T-helper 2 cell treated with Interferon-gamma antibody and Interleukin-4, amounts not matched to agents 5 μg/mL and 100 μg/mL, for 36 hours (primary cell): ENCODE measurements around the gene DCST2.

ENCODE experiments used
- DNase-seq: peaks from one replicate; pipeline ENCODE4 v3.0.0; 2021; ENCODE audit warnings: low spot score
- H3K27ac Mint-ChIP-seq: one replicate; pipeline ENCODE4 v1.8.0; 2021; ENCODE audit warnings: mild to moderate bottlenecking, mixed read lengths
- H3K27me3 Mint-ChIP-seq: one replicate; pipeline ENCODE4 v1.8.0; 2021; ENCODE audit warnings: low read depth, mixed read lengths
- H3K36me3 Mint-ChIP-seq: one replicate; pipeline ENCODE4 v1.8.0; 2021; ENCODE audit warnings: low read depth, mixed read lengths
- H3K4me1 Mint-ChIP-seq: one replicate; pipeline ENCODE4 v1.8.0; 2021; ENCODE audit warnings: low read depth, mixed read lengths
- H3K4me3 Mint-ChIP-seq: one replicate; pipeline ENCODE4 v1.8.0; 2022; ENCODE audit warnings: mild to moderate bottlenecking, moderate library complexity, mixed read lengths
- H3K9me3 Mint-ChIP-seq: one replicate; pipeline ENCODE4 v1.8.0; 2021; ENCODE audit warnings: mixed read lengths

The DCST2 gene

DNA sequence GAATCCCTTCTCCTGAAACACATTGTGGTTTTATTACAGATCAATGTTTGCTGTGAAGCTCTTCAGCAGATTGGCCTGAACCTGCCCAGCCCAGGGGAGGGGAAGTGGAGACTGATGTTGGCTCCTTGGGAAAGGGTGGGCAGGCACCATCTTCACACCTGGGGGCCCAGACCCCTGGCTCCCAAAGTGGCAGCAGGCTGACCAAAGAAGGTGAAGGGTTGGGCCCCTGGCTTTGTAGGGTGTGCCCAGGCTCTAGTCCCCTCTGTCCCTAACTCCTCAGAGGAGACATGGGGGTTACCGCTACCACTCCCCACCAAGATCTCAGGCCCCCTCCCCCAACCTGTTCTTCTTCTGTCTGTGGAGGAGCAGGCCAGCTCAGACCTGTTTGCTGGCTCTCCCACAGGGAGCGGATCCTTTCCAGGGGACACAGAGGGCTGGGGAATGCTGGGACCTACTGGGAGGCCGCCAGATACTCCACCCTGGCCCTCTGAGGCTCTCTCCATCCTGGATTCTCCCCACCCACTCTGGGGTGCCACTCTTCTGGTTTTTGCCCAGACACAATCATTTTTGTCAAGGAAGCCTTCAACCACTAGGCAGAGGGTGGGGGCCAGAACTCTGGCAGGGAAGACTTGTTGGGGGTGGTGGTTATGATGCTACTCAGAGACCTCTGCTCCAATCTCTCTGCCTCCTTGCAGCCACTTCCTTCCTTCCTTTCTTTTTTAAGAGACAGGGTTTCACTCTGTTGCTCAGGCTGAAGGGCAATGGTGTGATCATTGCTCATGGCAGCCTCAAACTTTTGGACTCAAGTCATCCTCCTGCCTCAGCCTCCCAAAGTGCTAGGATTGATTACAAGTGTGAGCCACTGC lies 40.0 kb upstream of the DCST2 start:
- no peaks in the 10 kb centered on the region for H3K9me3 Mint-ChIP-seq
- H3K36me3 Mint-ChIP-seq: peaks cover 5% of the 10 kb centered on the region
- H3K4me3 Mint-ChIP-seq: peak overlapping the region; percentile 57
- peaks cover 11% of the 10 kb centered on the region for H3K27me3 Mint-ChIP-seq
- peaks cover 34% of the 10 kb centered on the region for H3K4me1 Mint-ChIP-seq
- peak overlapping the region; percentile 7 for H3K27ac Mint-ChIP-seq
- no peak for DNase-seq

DNA sequence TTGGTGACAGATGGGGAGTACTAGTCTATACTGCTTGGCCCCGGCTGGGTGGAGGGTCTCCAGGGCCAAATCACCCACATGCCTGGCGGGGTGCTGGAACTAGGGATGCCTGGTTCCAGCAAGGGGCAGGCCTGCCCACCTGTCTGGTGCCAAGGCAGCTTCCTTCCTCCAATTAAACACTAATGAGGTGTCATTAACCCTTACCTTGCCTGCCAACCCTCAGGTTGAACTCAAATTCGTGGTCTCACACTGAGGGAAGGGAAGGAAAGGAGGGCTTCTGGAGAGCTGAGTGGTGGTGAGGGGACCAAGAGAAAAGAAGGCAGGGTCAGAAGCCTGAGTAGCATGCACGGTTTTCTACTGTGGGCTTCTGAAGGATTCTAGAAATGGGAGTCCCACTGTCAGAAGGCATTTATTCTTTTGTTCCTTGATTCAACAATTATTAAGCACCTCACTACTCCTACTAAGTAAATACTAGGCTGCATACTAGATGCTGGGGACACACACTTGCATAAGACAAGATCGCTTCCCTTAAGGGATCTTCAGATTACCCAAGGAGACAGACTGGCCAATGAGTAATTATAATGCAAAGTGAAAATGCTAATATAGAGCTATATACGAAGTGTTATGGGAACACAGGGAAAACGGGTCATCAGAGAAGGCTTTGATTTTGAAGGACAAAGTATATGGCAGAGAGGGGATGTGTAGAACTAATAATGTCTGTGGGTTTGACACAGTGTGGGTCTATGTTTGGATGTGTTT lies 39.1 kb upstream of the DCST2 start:
- Mint-ChIP-seq H3K27me3 (peaks cover 5% of the 10 kb centered on the region), H3K36me3 (peaks cover 8% of the 10 kb centered on the region), H3K4me3 (no peak overlapping the region), H3K4me1 (peaks cover 32% of the 10 kb centered on the region), H3K9me3 (no peaks in the 10 kb centered on the region), H3K27ac (no peak overlapping the region)
- no peak for DNase-seq

DNA sequence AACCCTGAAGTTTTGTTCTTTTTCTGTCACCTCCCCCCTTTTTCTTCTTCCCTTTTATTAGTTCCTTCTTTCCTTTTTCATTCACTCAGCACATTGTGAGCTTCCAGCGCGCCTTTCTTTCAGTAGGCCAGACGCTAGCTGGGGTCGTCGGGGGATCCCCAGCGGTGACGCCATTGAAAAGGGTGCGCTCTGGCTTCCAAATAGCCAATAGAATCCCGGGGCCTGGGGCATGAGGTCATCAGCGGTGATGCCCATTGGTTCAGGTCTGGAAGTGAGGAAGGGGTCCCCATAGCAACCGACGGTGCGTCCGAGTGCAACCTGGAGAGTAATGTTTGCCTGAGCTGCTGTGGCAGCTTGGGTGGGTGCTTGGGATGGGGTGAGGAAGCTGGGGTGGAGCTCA lies 38.1 kb upstream of the DCST2 start:
- H3K4me3 Mint-ChIP-seq: peak overlapping the region; percentile 3
- peaks cover 10% of the 10 kb centered on the region for H3K36me3 Mint-ChIP-seq
- no peak for DNase-seq
- H3K4me1 Mint-ChIP-seq: peaks cover 32% of the 10 kb centered on the region
- H3K9me3 Mint-ChIP-seq: no peaks in the 10 kb centered on the region
- H3K27ac Mint-ChIP-seq: peak overlapping the region; percentile 7
- peaks cover 3% of the 10 kb centered on the region for H3K27me3 Mint-ChIP-seq

DNA sequence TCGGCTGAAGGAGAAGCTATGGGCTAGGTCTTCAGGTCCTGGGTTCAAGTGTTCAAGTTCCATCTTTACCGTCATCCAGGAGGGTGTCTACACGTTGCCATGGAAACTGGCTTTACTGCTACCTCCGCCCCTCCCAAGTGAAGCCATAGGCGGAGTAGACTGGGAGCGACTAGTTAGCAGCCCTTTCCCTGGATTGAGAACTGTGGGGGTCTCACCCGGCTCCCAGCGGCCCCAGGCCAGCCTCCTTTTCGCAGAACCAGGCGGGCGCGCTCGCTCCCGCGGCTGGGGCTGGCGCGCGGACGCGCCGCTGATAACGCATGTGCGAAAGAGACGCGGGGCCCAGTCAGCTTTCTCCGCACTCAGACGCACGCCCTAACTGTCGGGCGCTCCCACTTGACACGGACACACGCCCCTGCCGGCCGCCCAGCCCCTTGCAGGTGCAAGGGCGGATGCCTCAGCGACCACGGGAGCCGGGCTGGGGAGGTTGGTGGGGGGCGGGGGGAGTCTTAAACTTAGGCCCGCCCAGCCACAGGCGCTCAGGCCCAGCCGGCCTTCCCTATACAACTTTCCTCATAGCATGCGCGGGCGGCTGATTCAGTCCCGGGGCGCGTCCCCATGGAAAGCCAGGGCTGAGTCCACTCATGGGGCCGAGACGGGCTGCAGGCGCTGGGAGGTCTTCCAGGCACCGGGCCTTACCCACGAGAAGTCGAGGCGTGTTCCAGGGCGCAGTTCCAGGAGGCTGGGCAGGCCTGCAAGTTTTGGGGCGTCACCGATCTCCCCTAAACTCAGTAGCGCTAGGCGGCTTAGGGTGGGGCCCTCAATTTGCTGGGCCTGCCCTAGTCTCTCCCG lies 37.4 kb upstream of the DCST2 start:
- Mint-ChIP-seq H3K4me3 (peak overlapping the region; percentile 29), H3K36me3 (peaks cover 10% of the 10 kb centered on the region), H3K27me3 (peaks cover 3% of the 10 kb centered on the region), H3K27ac (peak overlapping the region; percentile 20), H3K9me3 (no peaks in the 10 kb centered on the region), H3K4me1 (peaks cover 28% of the 10 kb centered on the region)
- peak; percentile 63 for DNase-seq

DNA sequence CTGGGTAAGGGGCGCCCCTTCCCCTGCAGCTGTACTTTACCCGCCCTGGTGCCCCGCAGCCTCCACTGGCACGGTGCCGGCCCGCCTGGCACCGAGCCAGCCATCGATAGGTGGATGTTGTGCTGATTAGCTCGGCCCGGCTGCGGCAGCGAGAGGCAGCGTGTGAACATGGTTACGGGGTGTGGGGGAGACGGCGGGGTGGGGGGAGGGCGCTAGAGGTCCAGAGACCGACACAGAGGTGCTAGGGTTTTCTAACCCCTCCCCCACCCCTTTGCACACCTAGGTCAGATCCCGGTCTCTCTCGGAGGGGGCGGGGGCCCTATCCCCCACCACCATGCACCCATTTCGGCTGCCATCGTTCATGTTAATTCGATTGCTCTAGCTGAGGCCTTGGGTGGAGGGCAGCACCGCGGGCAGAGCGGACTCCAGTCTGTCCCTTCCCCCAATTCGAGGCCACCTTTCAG lies 36.6 kb upstream of the DCST2 start:
- peaks cover 10% of the 10 kb centered on the region for H3K36me3 Mint-ChIP-seq
- peak overlapping the region; percentile 29 for H3K4me3 Mint-ChIP-seq
- H3K27ac Mint-ChIP-seq: peak overlapping the region; percentile 20
- DNase-seq: no peak
- no peaks in the 10 kb centered on the region for H3K9me3 Mint-ChIP-seq
- H3K27me3 Mint-ChIP-seq: peaks cover 3% of the 10 kb centered on the region
- H3K4me1 Mint-ChIP-seq: peaks cover 25% of the 10 kb centered on the region

DNA sequence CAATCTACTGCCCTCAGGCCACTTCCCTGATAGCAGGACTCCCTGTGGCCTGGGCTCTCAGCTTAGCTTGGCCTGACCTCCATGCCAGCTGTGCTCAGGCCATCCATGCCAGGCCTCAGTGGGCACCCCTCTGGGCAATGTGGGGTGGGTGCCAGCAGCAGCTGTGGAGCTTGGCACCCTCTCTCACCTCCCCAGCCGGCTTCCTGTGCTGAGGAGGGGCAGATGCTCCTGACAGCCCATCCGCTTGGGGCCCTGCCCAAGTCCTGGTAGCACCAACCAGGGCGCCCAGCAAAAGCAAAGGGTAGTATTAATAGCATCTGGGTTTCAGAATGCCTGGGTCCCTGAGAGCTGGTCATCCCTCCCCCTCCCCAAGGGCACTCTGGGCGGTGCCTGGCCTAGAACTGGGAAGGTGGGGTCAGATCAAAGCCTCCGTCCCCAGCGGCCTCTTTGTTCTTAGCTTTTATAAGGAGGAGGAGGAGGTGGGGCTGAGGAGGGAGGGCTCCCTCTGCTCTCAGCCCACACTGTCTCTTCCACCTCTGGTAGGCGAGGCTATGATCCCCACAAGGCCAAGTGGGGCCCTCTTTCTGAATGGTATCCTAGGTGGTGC lies 36.1 kb upstream of the DCST2 start:
- peaks cover 26% of the 10 kb centered on the region for H3K4me1 Mint-ChIP-seq
- no peaks in the 10 kb centered on the region for H3K9me3 Mint-ChIP-seq
- H3K27me3 Mint-ChIP-seq: peaks cover 3% of the 10 kb centered on the region
- no peak overlapping the region for H3K27ac Mint-ChIP-seq
- DNase-seq: no peak
- H3K4me3 Mint-ChIP-seq: no peak overlapping the region
- peaks cover 10% of the 10 kb centered on the region for H3K36me3 Mint-ChIP-seq

DNA sequence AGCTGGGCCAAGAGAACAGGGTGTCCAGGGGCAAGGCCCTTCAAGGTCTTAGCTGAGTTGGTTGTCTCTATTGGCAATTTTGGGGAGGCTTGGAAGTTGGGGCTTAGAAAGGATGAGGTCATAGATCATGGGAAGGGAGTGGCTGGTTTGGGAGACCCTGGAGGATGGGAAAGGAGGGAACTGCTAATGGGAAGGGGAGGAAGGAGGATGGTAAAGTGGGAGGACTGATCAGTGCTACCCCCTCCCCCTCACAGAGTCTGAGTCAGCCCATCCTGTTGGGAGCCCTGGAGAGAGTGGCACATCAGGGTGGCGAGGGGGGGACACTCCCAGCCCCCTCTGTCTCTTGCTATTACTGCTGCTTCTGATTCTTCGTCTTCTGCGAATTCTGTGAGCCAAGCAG lies 35.0 kb upstream of the DCST2 start:
- Mint-ChIP-seq H3K4me1 (peaks cover 24% of the 10 kb centered on the region), H3K27ac (no peak overlapping the region), H3K27me3 (peaks cover 3% of the 10 kb centered on the region), H3K9me3 (no peaks in the 10 kb centered on the region), H3K36me3 (peaks cover 10% of the 10 kb centered on the region), H3K4me3 (no peak overlapping the region)
- no peak for DNase-seq

DNA sequence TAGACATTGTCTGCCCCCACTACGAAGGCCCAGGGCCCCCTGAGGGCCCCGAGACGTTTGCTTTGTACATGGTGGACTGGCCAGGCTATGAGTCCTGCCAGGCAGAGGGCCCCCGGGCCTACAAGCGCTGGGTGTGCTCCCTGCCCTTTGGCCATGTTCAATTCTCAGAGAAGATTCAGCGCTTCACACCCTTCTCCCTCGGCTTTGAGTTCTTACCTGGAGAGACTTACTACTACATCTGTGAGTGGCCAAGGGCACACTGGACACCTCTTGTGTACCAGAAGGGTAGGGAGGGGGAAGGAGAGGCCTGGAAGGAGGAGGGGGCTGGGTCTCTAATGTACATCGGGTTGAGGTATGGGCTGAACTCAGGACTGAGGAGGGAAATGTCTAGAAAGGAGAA lies 33.2 kb upstream of the DCST2 start:
- no peak overlapping the region for H3K4me3 Mint-ChIP-seq
- no peaks in the 10 kb centered on the region for H3K9me3 Mint-ChIP-seq
- H3K27ac Mint-ChIP-seq: no peak overlapping the region
- no peak for DNase-seq
- H3K27me3 Mint-ChIP-seq: no peaks in the 10 kb centered on the region
- H3K4me1 Mint-ChIP-seq: peaks cover 27% of the 10 kb centered on the region
- peaks cover 10% of the 10 kb centered on the region for H3K36me3 Mint-ChIP-seq

DNA sequence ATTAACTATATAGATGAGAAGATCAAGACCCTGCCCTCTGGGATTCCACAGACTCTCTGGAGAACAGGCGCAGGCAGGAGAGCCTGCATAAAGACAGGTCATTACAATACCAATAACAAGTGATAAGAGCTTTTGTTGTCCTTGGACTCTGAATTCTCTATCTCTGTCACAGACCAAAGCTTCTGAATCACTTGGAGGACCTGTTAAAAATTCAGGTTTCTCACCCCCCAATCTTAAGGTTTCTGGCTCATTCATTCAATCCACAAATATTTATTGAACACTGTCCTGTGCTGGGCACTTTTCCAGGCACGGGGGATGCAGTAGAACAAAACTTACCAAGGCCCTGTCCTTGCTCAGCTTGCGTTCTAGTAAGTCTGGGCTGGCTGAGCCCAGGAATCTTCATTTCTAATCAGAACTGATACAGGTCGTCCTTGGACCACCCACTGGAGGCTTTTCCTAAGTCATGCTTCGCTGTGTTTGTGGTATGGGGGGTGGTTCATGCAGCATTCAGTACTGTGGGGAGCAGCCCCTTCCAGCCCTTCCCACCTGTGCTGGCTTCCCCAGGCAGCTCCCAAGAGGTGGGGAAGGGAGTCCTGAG lies 31.4 kb upstream of the DCST2 start:
- no peak for DNase-seq
- H3K4me3 Mint-ChIP-seq: peak overlapping the region; percentile 92
- H3K27me3 Mint-ChIP-seq: no peaks in the 10 kb centered on the region
- H3K36me3 Mint-ChIP-seq: peaks cover 8% of the 10 kb centered on the region
- H3K4me1 Mint-ChIP-seq: peaks cover 25% of the 10 kb centered on the region
- H3K27ac Mint-ChIP-seq: no peak overlapping the region
- H3K9me3 Mint-ChIP-seq: no peaks in the 10 kb centered on the region

DNA sequence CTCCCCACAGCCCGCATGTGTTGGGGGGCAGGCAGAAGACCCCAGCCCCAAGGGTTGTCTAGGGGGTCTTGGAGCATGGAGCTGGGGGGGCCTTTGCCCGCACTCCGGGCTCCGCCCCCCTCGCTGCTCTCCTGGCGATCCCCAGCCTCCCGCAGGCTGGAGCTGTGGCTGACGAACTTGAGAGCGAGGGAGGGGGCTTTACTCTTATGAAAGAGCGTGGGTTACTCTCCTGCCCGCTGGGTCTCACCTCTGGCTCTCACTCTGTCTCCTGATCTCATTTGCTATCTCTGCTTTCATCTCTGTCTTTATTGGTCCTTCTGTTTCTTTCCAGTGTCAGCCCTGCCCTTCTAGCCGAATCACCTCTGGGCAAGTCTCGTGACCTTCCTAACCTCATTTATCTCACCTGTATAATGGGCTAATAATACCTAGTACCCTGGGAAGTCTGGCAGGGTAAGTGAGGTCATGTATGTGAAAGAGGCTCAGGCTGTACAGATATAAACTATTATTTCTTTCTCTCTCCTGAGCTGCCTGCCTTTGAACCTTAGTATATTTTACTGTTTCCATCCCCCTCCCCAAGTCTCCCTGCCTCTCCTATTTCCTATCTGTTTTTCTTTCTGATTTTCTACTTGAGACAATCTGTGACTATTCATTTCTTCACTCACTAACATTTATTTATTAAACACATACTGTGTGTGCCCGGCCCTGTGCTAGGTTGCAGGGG lies 30.7 kb upstream of the DCST2 start:
- DNase-seq: no peak
- Mint-ChIP-seq H3K36me3 (peaks cover 6% of the 10 kb centered on the region), H3K9me3 (no peaks in the 10 kb centered on the region), H3K4me3 (peak overlapping the region; percentile 92), H3K27ac (peak overlapping the region; percentile 60), H3K4me1 (peaks cover 25% of the 10 kb centered on the region), H3K27me3 (no peaks in the 10 kb centered on the region)

DNA sequence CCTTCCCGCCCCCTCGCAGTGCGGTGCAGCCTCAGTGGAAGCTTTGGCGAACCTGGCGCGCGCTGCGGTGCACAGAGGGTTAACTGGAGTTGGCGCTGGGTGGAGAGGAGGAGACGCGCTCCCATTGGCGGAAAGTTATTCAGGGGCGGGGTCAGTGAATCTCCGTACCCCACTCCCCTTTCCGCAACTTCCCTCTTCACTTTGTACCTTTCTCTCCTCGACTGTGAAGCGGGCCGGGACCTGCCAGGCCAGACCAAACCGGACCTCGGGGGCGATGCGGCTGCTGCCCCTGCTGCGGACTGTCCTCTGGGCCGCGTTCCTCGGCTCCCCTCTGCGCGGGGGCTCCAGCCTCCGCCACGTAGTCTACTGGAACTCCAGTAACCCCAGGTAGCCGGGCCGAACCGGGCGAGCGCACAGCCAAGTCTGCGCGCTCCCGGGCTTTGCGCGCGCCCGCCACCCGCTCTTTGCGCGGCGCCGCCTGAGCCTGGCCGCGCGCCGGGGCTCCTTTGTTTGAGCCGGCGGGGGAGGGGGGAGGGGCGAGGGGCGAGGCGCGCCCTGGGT lies 30.0 kb upstream of the DCST2 start, which contains the start of gene EFNA4:
EFNA4 (plus strand) TSS at position 191 of the 561 bp plus-strand sequence; CDS start at position 275, 84 bp downstream.
- Mint-ChIP-seq H3K4me3 (peak within 1 kb of the TSS; percentile 92), H3K36me3 (peaks cover 5% of the 10 kb centered on the region), H3K27me3 (no peaks in the 10 kb centered on the region), H3K9me3 (no peaks in the 10 kb centered on the region), H3K27ac (peak within 1 kb of the TSS; percentile 60), H3K4me1 (peaks cover 25% of the 10 kb centered on the region)
- peak; percentile 83 for DNase-seq

DNA sequence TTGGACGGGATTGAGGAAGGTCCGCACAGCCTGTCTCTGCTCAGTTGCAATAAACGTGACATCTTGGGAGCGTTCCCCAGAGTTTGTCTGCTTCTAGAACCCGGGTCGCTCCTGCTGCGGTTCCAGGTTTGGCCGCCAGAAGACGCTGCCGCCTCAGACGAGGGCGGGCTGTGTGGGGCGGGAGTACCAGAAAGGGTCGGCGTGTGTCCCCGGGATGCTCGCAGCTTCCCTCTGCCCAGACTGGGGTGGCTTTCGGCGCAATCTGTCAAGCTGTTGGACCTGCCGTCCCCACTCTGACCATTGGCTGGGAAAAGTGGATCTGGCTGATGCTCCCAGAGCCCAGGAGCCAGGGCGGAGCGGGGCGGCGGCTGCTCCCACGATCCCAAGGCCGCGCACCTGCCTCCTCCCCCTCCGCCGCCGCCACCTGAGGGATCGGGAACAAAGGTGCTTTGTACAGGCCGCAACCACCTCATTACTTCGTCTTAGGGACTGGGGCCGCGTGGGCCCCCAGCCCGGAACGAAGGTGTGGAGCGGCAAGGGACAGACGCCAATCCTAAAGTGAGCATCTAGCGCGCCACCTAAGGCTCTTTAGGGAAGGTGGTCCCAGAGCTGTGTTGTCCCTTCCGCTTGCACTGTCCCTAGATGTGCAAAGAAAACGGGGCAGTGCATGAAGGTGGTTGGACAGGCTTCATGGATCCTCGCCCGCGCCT lies 29.3 kb upstream of the DCST2 start:
- Mint-ChIP-seq H3K27ac (no peak overlapping the region), H3K4me1 (peaks cover 25% of the 10 kb centered on the region), H3K9me3 (no peaks in the 10 kb centered on the region), H3K4me3 (peak overlapping the region; percentile 85), H3K36me3 (peaks cover 2% of the 10 kb centered on the region), H3K27me3 (no peaks in the 10 kb centered on the region)
- DNase-seq: peak; percentile 69
